Esophagus (tissue), 2 donors: ENCODE data around the gene C22orf42. TPM values are rescaled to one million over a fixed set of nuclear protein-coding genes. Genes with fewer than 3 reads are reported as not detected.

ENCODE experiments used
- H3K27ac ChIP-seq, 2 donors: one replicate each; pipeline ENCODE4 v1.5.1; 2013; ENCODE audit warnings: low read depth in 2 of 2, mild to moderate bottlenecking in 2 of 2, inconsistent platforms in 1 of 2, low read length in 1 of 2, moderate library complexity in 1 of 2
- H3K27me3 ChIP-seq, 2 donors: one replicate each; pipeline ENCODE4 v1.6.1; 2013; ENCODE audit warnings: low read length in 2 of 2, control low read depth in 1 of 2, mild to moderate bottlenecking in 1 of 2; ENCODE audit not compliant: insufficient read depth in 2 of 2, control insufficient read depth in 1 of 2
- H3K36me3 ChIP-seq, 2 donors: one replicate each; pipeline ENCODE4 v1.6.1; 2013; ENCODE audit warnings: low read length in 1 of 2; ENCODE audit not compliant: control insufficient read depth in 2 of 2, insufficient read depth in 2 of 2
- H3K4me1 ChIP-seq, 2 donors: one replicate each; pipeline ENCODE4 v1.6.1; 2013; ENCODE audit warnings: low read length in 1 of 2; ENCODE audit not compliant: control insufficient read depth in 2 of 2, insufficient read depth in 2 of 2
- H3K4me3 ChIP-seq, 2 donors: one replicate each; pipeline ENCODE4 v1.5.1; 2013; ENCODE audit warnings: low read length in 2 of 2, mild to moderate bottlenecking in 2 of 2, low read depth in 1 of 2, moderate library complexity in 1 of 2
- H3K9me3 ChIP-seq, 2 donors: one replicate each; pipeline ENCODE4 v1.6.1; 2013; ENCODE audit warnings: mild to moderate bottlenecking in 2 of 2, low read depth in 1 of 2, low read length in 1 of 2, moderate library complexity in 1 of 2; ENCODE audit not compliant: control insufficient read depth in 2 of 2, insufficient read depth in 1 of 2
- WGBS, 2 donors: extraction: QIAGEN DNeasy Blood & Tissue Kit; methylation state at CpG; one replicate each; pipeline ENCODE4 v1.1.7; 2013; 5-methylcytosine and 5-hydroxymethylcytosine counted together
- polyA plus RNA-seq, 2 donors: library from polyadenylated mRNA; stranded (reverse); fragments of 200-250 nt; gene quantifications; one replicate each; pipeline ENCODE4 v1.2.3, GENCODE V29; 2013
- donor health status: healthy with polysubstance abuse.
- donor health status: Bipolar disorder and iron deficiency.

C22orf42 gene
- polyA plus RNA-seq, 2 donors, result not detected

DNA sequence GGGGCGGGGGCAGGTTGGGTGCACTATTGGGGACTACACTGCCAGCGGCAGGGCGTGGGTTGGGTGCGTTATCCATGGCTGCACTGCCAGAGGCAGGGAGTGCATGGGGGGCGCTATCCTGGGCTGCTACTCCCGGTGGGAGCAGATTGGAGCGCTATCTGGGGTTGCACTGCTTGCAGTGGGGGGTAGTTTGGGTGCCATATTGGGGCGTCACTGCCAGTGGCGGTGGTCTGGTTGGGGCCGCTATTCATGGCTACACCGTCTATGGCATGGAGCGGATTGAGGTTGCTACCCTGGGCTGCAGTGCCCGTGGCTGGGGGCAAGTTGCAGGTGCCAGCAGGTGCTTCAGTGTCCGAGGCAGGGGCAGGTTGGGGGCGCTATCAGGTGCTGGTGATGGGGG is 36.2 kb downstream of the C22orf42 start:
- Histone ChIP-seq H3K4me3 (no peak overlapping the region), H3K27ac (no peak overlapping the region), H3K9me3 (no peaks in the 10 kb centered on the region), H3K4me1 (no peaks in the 10 kb centered on the region), H3K27me3 (no peaks in the 10 kb centered on the region), H3K36me3 (no peaks in the 10 kb centered on the region)
- WGBS, 2 donors, result 93% methylated on average over 15 of the region's 15 CpGs

DNA sequence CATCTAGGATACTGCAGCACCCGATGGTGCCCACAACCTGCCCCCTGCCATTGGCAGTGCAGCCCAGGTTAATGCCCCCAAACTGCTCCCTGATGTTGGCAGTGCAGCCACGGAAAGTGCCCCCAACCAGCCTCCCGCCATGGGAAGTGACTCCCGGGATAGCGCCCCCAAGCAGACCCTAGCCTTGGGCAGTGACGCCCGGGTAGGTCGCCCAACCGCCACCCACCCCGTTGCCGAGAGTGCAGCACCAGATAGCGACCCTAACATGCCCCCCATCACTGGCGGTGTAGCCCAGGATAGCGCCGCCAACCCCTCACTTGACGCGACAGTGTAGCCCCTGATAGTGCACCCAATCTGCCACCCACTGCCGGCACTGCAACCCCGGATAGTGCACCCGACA is 38.5 kb downstream of the C22orf42 start:
- H3K27ac ChIP-seq, result no peak overlapping the region
- H3K27me3 ChIP-seq, result no peaks in the 10 kb centered on the region
- no peaks in the 10 kb centered on the region for H3K9me3 ChIP-seq
- H3K4me1 ChIP-seq, result no peaks in the 10 kb centered on the region
- WGBS, 2 donors, result 93 to 96% methylated on average over 20 of the region's 20 CpGs
- H3K4me3 ChIP-seq, result no peak overlapping the region
- H3K36me3 ChIP-seq, result no peaks in the 10 kb centered on the region

DNA sequence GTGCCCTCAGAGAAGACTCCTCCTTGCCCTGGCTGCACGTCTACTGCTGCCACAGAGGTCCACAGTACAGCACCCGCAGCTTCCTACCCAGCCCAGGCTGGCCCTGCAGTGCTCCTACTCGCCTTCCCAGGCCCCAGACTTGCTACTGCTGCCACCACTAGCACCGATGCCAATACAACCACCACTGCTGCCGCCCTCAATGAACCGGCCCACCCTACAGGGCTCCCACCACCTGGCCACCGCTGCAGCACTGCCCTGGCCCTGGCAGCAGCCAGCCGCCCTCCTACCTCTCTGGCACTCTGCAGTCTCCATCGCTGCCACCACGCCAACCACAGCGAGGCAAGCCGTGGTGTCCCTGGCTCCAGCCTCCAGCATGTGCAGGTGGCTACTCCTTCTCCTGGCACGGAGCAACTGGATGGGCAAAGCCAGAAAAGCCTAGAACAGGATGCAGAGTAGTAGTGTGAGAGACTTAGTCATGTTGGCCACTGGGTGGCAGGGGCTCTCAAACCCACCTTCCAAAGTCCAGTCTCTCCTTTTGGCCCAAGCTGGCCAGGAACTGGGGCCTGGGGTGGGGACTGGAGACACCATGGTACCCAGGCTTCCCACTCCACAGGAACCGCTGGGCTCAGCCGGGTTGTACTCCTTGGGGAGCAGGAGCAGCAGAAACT is 39.4 kb downstream of the C22orf42 start:
- no peaks in the 10 kb centered on the region for H3K36me3 ChIP-seq
- no peaks in the 10 kb centered on the region for H3K9me3 ChIP-seq
- 79 to 84% methylated on average over 15 of the region's 15 CpGs for WGBS, 2 donors
- H3K27me3 ChIP-seq, result no peaks in the 10 kb centered on the region
- H3K27ac ChIP-seq, result no peak overlapping the region
- no peak overlapping the region for H3K4me3 ChIP-seq
- H3K4me1 ChIP-seq, result no peaks in the 10 kb centered on the region

DNA sequence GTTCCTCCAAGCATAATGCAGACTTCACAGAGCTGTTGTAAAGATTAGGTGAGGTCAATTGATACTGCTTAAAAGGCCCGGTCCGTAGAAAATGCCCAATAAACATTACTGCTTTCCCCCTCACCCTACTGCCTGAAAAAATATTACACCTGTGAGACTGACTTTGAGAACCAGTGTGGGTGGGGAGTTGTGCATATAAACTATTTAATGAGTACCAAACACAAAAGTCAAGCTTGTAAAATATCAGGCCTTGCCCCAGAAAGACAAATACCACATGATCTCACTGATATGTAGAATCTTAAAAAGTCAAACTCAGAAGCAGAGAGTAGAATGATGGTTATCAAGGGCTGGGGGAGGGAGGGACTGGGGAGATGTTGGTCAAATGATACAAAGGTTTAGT is 46.7 kb downstream of the C22orf42 start:
- H3K4me1 ChIP-seq, result no peaks in the 10 kb centered on the region
- no peaks in the 10 kb centered on the region for H3K9me3 ChIP-seq
- no peaks in the 10 kb centered on the region for H3K27me3 ChIP-seq
- H3K27ac ChIP-seq, result no peak overlapping the region
- H3K36me3 ChIP-seq, result no peaks in the 10 kb centered on the region
- WGBS, 2 donors, result 75 to 76% methylated on average over 2 of the region's 2 CpGs
- H3K4me3 ChIP-seq, result no peak overlapping the region

DNA sequence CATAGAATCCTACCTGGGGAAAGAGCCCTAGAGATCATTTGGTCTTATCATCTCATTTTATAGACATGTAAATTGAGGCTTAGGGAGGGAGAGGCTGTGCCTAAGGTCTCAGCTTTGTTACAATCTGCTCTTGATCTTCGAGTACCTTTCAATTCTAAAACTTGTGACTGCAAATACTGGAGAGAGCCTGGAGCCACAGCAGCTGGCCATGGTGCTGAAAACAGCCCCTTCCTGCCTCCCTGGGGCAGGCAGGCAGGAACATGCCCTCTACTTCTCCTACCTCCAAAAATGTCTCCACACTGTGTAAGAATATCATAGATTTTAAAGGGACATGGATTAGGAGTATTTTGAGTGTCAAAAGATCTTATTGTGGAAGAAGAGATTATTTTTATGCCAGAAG is 52.2 kb downstream of the C22orf42 start:
- 0% methylated on average over 1 of the region's 1 CpG for WGBS, 2 donors
- Histone ChIP-seq H3K4me3 (no peak overlapping the region), H3K27me3 (no peaks in the 10 kb centered on the region), H3K36me3 (no peaks in the 10 kb centered on the region), H3K27ac (no peak overlapping the region), H3K4me1 (no peaks in the 10 kb centered on the region), H3K9me3 (no peaks in the 10 kb centered on the region)

DNA sequence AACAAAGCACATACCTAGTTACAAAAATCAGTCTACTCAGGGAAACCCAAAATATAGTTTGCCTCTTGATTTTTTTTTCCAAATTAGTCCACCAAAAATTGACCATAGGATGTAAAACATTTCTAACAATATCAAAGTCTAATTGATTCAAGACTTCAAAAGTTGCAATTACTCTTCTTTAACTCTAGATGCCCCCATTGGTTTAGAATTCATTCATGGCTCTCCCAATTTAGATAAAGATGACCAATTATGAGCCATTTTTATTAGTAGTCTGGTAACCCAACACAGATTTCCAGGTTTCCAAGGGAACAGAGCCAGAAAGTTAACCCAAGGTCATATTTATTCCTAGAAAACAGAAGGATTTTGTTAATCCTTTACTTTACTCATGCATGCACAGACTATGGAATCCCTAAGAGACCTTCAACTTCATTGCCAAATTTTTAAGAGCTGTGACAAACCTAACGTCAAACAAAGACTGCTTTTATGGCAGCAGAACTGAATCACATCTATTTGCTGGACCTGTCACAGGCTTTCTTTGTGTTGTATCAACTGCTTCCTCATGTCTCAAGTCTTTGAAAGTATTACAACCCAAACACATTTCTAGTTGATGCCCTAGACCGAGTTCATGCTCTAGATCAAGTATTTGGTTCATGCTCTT is 55.3 kb downstream of the C22orf42 start:
- Histone ChIP-seq H3K9me3 (no peaks in the 10 kb centered on the region), H3K27ac (no peak overlapping the region), H3K4me1 (no peaks in the 10 kb centered on the region), H3K4me3 (no peak overlapping the region), H3K27me3 (no peaks in the 10 kb centered on the region), H3K36me3 (no peaks in the 10 kb centered on the region)
- WGBS, 2 donors, result 26 to 31% methylated on average over 2 of the region's 2 CpGs

DNA sequence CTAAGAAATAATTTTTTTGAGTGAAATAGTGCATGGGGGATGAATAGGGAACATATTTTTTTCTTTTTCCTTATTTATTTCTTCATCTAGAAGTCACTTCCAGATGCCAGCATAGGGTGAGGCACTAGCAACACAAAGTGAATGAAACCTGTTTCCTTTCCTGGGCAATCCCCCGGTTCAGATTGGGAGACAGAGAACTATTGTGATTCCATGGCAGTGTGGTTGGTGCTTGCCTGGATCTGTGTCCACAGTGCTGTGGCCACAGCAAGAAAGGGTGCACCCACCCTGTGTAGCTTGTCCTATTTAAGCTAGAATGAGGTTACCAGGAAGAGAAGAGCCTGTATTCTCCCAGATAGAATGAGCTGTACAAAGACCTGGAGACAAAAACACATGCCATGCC is 58.4 kb downstream of the C22orf42 start:
- H3K27me3 ChIP-seq, result no peaks in the 10 kb centered on the region
- no peak overlapping the region for H3K4me3 ChIP-seq
- WGBS, 2 donors, result 32 to 41% methylated on average over 1 of the region's 1 CpG
- H3K36me3 ChIP-seq, result no peaks in the 10 kb centered on the region
- H3K9me3 ChIP-seq, result no peaks in the 10 kb centered on the region
- no peaks in the 10 kb centered on the region for H3K4me1 ChIP-seq
- no peak overlapping the region for H3K27ac ChIP-seq

Other genes with a start within 250 kb of the C22orf42 start
- gene YWHAH, start 214.8 kb downstream of the C22orf42 start, polyA plus RNA-seq, result 10 to 100 TPM; 47.7 to 53.4 TPM
- gene SLC5A1, start 116.0 kb downstream of the C22orf42 start, polyA plus RNA-seq, result 1 to 10 TPM; 1.4 to 3.7 TPM
- gene RFPL2, start 45.8 kb upstream of the C22orf42 start, polyA plus RNA-seq, result under 1 TPM in 1 of 2 donors, not detected in 1; 0.05 TPM
- under 1 TPM; 0.08 to 0.12 TPM for gene SLC5A4, start 96.0 kb upstream of the C22orf42 start, polyA plus RNA-seq
- gene RFPL3, start 198.6 kb upstream of the C22orf42 start, polyA plus RNA-seq, result not detected